IPS-NIHi7 (cell line): Measurements from ENCODE around the gene NCS1.

Experiments
- DNase-seq: peaks from one replicate; pipeline ENCODE4 v3.0.0; 2012; ENCODE audit warnings: mixed read lengths; ENCODE audit errors: extremely low spot score

The NCS1 gene

DNA sequence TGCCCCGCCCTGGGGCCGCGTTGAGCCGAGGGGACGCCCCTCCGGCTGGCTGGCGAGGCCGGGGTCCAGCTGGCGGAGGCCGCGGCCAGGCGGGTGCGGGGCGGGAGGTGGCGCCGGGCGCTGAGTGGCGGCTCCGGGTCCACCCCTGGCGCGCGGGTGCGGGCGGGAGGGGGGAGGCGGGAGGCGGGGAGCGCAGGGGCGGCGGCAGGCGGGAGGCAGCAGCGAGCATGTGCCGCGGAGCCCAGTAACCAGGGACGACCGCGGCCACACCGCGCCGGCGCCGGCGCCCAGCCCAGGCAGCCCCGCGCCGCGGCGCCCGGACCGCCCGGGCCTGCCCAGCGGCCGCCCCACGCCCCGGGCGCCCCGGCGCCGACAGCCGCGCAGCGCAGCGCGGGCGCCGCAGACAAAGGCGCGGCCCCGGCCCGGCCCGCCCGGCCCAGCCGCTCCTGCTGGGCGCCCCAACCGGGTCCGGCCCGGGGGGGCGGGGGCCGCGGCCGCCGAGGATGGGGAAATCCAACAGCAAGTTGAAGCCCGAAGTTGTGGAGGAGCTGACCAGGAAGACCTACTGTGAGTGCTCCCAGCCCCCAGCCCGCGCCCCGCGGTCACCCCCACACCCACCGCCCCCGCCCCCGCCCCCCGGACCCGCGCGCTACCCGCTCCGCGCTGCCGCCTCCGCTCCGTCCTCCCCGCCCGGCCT is at the start of gene NCS1:
TSS of gene NCS1 (plus strand) at position 244 of the 697 bp plus-strand sequence. CDS start at position 504, 260 bp downstream.
- DNase-seq: peak; percentile 90

GRCh38 chr9:130122456-130122855 is 49.7 kb upstream of the NCS1 start:
- DNase-seq: no peak

DNA sequence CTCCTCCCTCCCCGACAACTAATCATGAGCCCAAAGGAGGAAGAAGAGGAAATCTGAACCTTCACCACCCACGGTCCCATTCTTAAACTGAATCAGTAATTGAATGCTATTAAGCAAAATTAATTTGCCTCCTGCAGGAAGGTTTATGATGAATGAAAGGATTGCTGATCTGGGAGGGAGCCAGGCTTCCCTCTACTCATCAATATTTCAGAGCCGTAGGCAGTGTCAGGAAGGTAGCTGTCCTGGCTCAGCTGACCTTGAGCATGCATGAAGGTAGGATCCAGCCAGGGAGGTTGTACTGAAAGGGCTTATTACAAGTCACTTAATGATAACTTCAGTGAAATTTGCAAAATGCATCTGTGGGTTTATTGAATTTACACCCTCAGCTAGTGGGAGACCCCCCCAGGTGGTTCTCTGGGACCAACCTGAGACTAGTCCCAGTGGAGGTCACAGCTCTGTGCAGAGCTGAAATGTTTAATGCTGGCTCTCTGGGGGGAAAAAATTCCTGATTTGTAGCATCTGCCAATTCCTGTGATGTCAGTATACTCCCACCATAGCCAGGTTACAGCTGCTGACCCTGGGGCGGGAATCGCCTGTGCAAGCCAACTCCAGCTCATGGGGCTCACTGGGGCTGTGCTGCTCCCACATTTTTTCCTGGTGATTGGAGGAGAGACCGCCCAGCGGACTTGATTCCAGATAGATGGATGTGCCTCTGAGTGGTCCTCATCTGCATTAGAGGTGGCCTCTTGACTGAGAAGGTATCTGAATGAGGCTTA is 47.9 kb upstream of the NCS1 start:
- DNase-seq: no peak

GRCh38 chr9:130126721-130127433 is 45.3 kb upstream of the NCS1 start:
- no peak for DNase-seq

DNA sequence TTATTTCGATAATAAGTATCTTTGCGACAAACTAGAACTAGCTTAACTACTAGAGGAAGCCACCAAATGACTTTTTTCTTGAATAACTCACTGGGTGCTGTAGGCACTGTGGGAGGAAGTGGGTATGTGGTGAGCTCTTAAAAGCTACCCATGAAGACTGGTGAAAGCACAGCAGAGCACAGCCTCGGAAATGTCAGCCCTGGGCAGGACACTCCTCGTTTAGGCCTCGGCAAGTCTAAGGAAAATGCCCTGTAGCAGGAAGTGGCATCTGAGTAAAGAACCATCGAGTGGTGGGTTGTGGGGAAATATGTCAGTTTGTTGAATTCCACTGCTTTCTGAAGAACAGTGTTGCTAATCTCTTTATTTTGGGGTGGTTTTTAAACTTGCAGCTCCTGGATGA is 44.0 kb upstream of the NCS1 start:
- no peak for DNase-seq

DNA sequence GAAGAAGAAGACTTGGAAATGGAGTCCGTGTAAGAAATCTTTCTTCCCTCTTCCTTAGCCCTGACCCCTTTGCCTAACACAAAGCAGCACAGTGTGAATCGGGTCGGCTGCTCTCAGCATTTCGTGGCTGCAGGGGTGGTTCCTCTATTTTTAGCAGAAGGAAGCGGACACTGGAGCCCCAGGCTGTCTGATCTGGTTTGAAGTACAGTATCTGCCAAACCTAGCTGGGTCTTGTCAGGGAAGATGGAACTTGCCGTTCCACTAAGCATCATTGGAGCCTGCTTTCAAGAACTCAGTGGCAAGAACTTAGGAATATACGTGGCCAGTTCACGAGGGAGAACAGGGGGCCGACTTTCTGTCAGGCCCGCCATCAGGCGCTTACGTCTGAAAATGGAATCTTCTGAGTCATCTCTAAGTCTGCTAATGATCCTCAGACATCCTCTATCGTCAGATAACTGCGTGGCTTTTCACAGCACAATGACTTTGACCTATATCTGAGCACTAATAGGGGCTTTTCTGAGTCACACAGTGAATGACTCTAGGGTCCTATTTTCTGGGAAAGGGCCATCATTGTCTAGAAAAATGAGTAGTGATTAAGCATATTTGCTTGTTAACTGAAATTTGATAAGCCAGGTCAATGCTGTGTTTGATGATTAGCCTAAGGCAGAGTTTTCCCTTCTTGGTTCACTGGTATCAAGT is 43.3 kb upstream of the NCS1 start:
- DNase-seq: no peak

DNA sequence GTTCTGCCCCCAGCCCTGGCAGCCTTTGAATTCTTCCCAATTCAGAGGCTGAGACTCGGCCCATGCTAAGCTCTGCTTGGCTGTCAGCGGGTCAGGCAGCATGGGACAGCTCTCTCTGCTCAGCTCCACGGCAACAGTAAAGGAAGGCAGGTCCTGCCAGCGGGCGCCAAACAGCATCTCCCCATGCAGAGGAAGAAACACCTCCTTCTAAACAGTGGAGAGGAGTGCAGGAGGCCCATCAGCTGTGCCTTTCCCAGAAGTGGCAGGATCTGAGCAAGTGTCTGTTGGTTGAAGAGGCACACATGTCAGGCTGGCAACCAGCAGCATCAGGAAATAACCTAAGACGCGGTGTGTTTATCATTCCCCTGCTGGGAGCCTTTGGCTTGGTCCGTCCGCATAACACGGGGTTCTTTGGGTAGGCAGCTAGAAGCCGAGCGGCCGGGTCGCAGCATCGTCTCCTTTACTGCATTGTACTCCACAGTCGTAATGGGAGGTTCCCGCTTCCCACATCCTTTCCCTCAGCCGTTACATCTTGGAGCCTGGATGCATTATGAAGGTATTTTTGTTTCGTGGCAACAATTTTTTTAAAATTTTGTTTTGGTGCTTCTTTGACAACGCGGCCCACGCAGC is 42.7 kb upstream of the NCS1 start:
- no peak for DNase-seq

DNA sequence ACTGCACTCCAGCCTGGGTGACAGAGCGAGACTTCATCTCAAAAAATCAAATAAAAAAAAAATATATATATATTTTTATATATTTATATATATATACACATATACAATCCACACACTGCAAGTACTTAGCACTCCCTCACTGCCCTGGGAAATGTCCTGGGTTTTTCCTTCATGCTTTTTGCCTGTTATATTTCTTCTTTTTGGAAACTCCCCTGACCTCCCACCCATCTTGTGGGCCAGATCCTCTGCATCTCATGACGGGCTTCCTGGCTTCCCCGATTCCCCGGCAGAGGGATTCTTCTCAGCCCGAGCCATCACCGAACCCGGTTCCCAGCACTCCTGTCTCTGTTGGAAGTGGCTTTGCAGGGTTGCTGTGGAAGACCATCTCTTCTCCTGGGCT is 39.5 kb upstream of the NCS1 start:
- DNase-seq: no peak

- DNase-seq: no peak
Measured at GRCh38 chr9:130137081-130137640, 35.0 kb upstream of the NCS1 start.

GRCh38 chr9:130137641-130138081 is 34.5 kb upstream of the NCS1 start:
- no peak for DNase-seq

GRCh38 chr9:130138171-130138653 is 34.0 kb upstream of the NCS1 start:
- peak; percentile 79 for DNase-seq

GRCh38 chr9:130138791-130139190 is 33.4 kb upstream of the NCS1 start:
- no peak for DNase-seq

DNA sequence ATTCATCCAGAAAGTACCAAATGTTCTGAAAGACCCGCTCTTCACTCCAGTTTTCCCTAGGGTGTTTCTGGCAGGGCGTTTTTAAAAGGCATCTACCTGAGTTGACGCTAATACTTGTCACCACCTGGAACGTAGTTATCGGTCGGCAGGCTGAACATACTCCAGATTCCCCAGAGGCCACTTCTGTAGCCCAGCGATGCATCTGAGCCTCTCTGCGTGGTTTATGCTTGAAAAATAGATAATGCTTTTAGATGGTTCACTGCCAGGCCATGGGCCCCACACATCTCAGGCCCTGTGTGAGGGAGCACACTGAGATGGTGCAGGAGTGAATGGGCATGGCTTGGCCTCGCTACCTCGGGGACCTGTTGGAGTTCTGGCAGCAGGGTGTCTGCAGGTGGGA is 33.0 kb upstream of the NCS1 start:
- DNase-seq: no peak

DNA sequence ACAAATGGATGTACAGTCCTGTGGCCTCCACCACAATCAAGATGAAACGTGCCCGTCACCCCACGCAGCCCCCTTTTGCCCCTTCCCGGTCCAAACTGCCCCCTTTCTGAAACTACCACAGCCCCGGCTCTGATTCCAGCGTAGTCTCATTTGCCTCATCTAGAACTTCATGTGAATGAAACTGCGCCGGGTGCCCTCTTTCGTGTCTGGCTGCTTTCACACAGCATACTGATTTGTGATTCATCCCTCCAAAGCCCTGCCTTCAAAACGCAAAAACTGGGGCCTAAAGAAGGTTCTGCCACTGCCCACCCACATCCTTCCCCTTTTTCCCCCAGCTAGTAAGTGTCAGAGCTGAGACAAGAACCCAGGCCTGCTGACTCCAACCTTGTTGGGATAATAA is 31.5 kb upstream of the NCS1 start:
- no peak for DNase-seq

DNA sequence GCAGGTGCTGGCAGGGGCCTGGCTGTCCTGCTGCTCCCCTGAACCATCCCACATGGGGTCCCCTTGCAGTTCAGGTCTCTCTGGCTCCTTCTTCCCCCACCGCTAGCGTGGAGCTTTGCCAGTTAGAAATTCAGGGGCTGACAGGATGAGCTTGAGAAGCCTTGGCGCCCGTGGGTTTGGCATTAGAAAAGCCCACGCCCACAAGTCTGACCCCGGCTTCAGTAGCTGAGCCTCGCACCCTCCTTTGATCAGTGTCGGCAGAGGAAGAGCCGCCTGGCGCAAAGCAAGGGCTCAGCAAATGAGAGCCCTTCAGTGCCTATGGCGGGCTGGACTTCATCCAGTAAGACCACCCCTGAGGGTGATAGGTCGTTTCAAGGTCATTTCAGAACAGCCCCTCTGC is 30.1 kb upstream of the NCS1 start:
- no peak for DNase-seq

DNA sequence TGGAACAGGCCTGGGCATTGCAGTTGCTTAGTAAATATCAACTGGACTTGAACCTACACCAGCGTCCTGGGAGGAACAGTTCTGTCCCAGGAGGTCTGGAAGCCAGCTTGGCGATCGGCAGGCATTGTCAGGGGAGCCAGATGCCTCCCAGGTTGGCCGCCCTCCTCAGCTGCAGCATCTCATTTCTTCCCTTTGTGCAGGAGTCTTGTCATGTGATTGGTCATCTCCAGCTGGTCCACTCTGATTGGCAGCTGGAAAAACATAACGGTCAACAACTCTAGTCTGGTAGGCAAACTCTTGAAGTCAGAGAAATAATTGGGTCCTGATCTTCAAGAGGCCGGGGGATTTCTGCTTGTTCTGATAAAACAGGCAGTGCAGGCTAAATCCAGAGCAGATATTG is 29.6 kb upstream of the NCS1 start:
- no peak for DNase-seq

GRCh38 chr9:130143279-130143893 is 28.8 kb upstream of the NCS1 start:
- DNase-seq: no peak

GRCh38 chr9:130143958-130144366 is 28.2 kb upstream of the NCS1 start:
- DNase-seq: no peak

DNA sequence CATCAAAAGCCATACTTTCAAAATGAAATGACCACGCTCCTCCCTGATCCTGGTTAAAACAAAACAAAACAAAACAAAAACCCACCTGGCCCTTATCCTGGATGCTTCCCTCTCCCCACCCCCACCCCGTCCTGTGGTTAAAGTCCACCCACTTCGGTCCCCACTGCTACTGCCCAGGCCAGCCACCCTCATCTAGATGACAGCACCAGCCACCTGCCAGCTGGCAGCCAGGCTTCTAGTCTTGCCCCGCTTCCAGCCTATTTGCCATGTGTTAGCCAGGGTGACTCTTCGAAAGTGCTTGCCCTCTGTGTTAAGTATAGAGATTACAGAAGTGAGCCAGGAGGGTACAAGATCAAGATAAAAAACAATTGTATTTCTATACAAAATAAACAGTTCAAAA is 27.5 kb upstream of the NCS1 start:
- no peak for DNase-seq

DNA sequence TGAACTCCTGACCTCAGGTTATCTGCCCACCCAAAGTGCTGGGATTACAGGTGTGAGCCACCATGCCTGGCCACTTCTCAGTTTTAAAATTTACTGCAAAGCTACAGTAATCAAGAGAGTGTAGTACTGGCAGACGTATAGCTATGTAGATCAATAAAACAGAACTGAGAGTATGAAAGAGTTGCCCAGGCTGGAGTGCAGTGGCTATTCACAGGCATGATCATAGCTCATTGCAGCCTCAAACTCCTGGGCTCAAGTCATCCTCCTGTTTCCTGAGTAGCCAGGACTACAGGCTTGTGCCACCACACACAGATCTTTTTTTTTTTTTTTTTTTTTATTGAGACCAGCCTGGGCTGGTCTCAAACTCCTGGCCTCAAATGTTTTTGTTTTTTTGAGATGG is 26.5 kb upstream of the NCS1 start:
- DNase-seq: no peak

GRCh38 chr9:130147198-130147597 is 25.0 kb upstream of the NCS1 start:
- DNase-seq: no peak
